Measurements from ENCODE around the gene WDR1.

DNA sequence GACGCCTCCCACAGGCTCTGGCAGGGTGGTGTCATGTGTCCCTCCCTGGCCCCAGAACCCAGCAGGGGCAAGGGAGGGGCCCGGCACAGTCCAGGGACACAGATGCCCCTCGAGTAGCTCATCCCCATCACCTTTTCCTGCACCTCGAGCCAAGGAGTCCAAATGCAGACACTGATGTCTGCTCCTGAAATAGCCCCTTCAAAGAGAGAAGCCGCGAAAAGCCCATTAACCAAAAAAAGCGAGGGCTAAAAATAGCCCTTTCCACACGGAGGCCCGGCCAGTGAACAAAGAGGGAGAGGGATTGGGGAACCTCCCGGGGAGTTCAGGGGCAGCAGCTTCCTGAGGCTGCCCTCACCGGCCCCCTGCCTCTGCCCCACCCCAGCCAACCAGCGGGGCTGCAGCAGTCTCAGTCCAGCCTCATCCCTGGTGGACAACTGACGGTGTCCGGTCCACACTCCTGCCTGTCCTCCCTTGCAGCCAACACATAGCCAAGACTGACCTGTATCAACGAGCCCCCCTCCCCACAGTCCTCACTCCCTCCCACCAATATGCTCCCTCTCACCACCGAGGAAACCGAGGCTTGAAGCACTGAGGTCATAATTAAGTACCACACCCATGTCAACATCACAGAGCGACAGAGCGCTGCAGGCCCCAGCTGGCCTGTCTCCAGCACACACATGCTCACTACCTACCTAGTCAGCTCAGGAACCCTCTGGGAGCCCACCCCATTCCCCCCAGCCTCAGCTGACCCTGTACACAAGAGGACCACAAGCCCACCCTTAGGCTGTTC, 23.9 kb downstream of the WDR1 start:
- TF ChIP-seq EZH2 (IDR thresholded peaks at IDR 0.05) (no peak), POLR2AphosphoS5 (IDR thresholded peaks at IDR 0.05; ENCODE audit: borderline replicate concordance, low read depth, low read length) (no peak), FOXP2 (optimal IDR thresholded peaks at IDR 0.05; ENCODE audit: control extremely low read depth, extremely low read length, insufficient read depth) (no peak)
